ENCODE results near the gene ANXA6. TPM values are rescaled to one million over a fixed set of nuclear protein-coding genes. Genes with fewer than 3 reads are reported as not detected.

Gene ANXA6
- polyA plus RNA-seq, 1 donor (not counting 4 experiments of a cell fraction or from before 2014, with no cell fraction given) = 37.0 TPM

- FAIRE-seq (no peak), DNase-seq (ENCODE audit: low read depth, low spot score) (no peak)
- H3K36me3 ChIP-seq (ENCODE audit: control insufficient read depth in 2 of 2, extremely low read depth in 1 of 2, insufficient read depth in 2 of 2, low read length in 2 of 2) = no peaks in the 10 kb centered on the region
- no peaks in the 10 kb centered on the region for H3K9me1 ChIP-seq (ENCODE audit: control insufficient read depth, extremely low read depth, insufficient read depth, low read length)
- H3K4me1 ChIP-seq (ENCODE audit: control insufficient read depth, extremely low read depth, insufficient read depth, low read length) = no peaks in the 10 kb centered on the region
- no peak overlapping the region for H3K9ac ChIP-seq (ENCODE audit: control insufficient read depth, extremely low read depth, insufficient read depth, low read length)
- dilution Hi-C loops (cut with MboI; ENCODE audit: extremely low pct_ligation_motif_present, low sequenced_read_pairs) = no loop called here
- TF ChIP-seq CTCF (optimal IDR thresholded peaks at IDR 0.05 in 1 of 3, IDR thresholded peaks at IDR 0.05 in 1 of 3, conservative IDR thresholded peaks at IDR 0.05 in 1 of 3; ENCODE audit: extremely low read depth in 1 of 3, insufficient read depth in 2 of 3, low read length in 3 of 3) = no peak
- TF ChIP-seq EZH2 (IDR thresholded peaks at IDR 0.05; ENCODE audit: low read length) = no peak
- H3K27me3 ChIP-seq (ENCODE audit: control insufficient read depth, extremely low read depth, insufficient read depth, low read length) = no peaks in the 10 kb centered on the region
- H3K27ac ChIP-seq (ENCODE audit: control insufficient read depth, insufficient read depth, low read length) = no peak overlapping the region
- H3K9me3 ChIP-seq (ENCODE audit: control insufficient read depth, low read depth, low read length) = no peaks in the 10 kb centered on the region
- no peak overlapping the region for H3K4me3 ChIP-seq (ENCODE audit: control insufficient read depth in 2 of 3, extremely low read depth in 1 of 3, insufficient read depth in 2 of 3, low read depth in 1 of 3, low read length in 3 of 3)
- no peak overlapping the region for H3K4me2 ChIP-seq (ENCODE audit: control insufficient read depth, extremely low read depth, insufficient read depth, low read depth, low read length)
- no peaks in the 10 kb centered on the region for H3K79me2 ChIP-seq (ENCODE audit: control insufficient read depth, insufficient read depth, low read length)
- H4K20me1 ChIP-seq (ENCODE audit: control insufficient read depth, extremely low read depth, insufficient read depth, low read length) = no peaks in the 10 kb centered on the region
- H2AFZ ChIP-seq (ENCODE audit: control insufficient read depth, low read length) = no peak overlapping the region
Observed at GRCh38 chr5:151182976-151183375, 25.4 kb upstream of the ANXA6 start.

- no peak for FAIRE-seq
- TF ChIP-seq EZH2 (IDR thresholded peaks at IDR 0.05; ENCODE audit: low read length) (no peak), CTCF (optimal IDR thresholded peaks at IDR 0.05 in 1 of 3, IDR thresholded peaks at IDR 0.05 in 1 of 3, conservative IDR thresholded peaks at IDR 0.05 in 1 of 3; ENCODE audit: extremely low read depth in 1 of 3, insufficient read depth in 2 of 3, low read length in 3 of 3) (no peak)
- no peaks in the 10 kb centered on the region for H3K27me3 ChIP-seq (ENCODE audit: control insufficient read depth, extremely low read depth, insufficient read depth, low read length)
- DNase-seq (ENCODE audit: low read depth, low spot score) = no peak
- no peak overlapping the region for H2AFZ ChIP-seq (ENCODE audit: control insufficient read depth, low read length)
- no peaks in the 10 kb centered on the region for H3K79me2 ChIP-seq (ENCODE audit: control insufficient read depth, insufficient read depth, low read length)
- no peak overlapping the region for H3K9ac ChIP-seq (ENCODE audit: control insufficient read depth, extremely low read depth, insufficient read depth, low read length)
- no peak overlapping the region for H3K27ac ChIP-seq (ENCODE audit: control insufficient read depth, insufficient read depth, low read length)
- no peaks in the 10 kb centered on the region for H3K36me3 ChIP-seq (ENCODE audit: control insufficient read depth in 2 of 2, extremely low read depth in 1 of 2, insufficient read depth in 2 of 2, low read length in 2 of 2)
- H3K4me2 ChIP-seq (ENCODE audit: control insufficient read depth, extremely low read depth, insufficient read depth, low read depth, low read length) = no peak overlapping the region
- no peak overlapping the region for H3K4me3 ChIP-seq (ENCODE audit: control insufficient read depth in 2 of 3, extremely low read depth in 1 of 3, insufficient read depth in 2 of 3, low read depth in 1 of 3, low read length in 3 of 3)
- no peaks in the 10 kb centered on the region for H3K9me3 ChIP-seq (ENCODE audit: control insufficient read depth, low read depth, low read length)
- dilution Hi-C loops (cut with MboI; ENCODE audit: extremely low pct_ligation_motif_present, low sequenced_read_pairs) = no loop called here
- H4K20me1 ChIP-seq (ENCODE audit: control insufficient read depth, extremely low read depth, insufficient read depth, low read length) = no peaks in the 10 kb centered on the region
- no peaks in the 10 kb centered on the region for H3K9me1 ChIP-seq (ENCODE audit: control insufficient read depth, extremely low read depth, insufficient read depth, low read length)
- no peaks in the 10 kb centered on the region for H3K4me1 ChIP-seq (ENCODE audit: control insufficient read depth, extremely low read depth, insufficient read depth, low read length)
Observed at GRCh38 chr5:151182524-151182900, 24.9 kb upstream of the ANXA6 start.
